NCI-H2081 (cell line): ENCODE results near the gene CATSPERD.

Experiments used
- DNase-seq, 2 experiments: peaks; one replicate each; lab custom pipeline; 2025; lab: John Stamatoyannopoulos, UW

CATSPERD gene

GRCh38 chr19:5719961-5720790 is at the start of gene CATSPERD, which contains the start of gene LONP1:
CATSPERD (plus strand) TSS chr19:5720637; CDS start chr19:5720738, 101 bp downstream.
LONP1 (minus strand) TSS chr19:5720146; CDS start chr19:5720132, 14 bp downstream.
- peak; percentile 98 to 99 for DNase-seq

GRCh38 chr19:5671600-5671999 is 48.8 kb upstream of the CATSPERD start:
- DNase-seq, result no peak

GRCh38 chr19:5672708-5673459 is 47.6 kb upstream of the CATSPERD start:
- DNase-seq, result no peak

GRCh38 chr19:5673752-5674151 is 46.7 kb upstream of the CATSPERD start:
- no peak for DNase-seq

GRCh38 chr19:5674714-5675113 is 45.7 kb upstream of the CATSPERD start:
- DNase-seq, result no peak

- DNase-seq, result no peak
Observed at GRCh38 chr19:5676105-5676771, 44.2 kb upstream of the CATSPERD start.

GRCh38 chr19:5676772-5677105 is 43.7 kb upstream of the CATSPERD start:
- DNase-seq, result no peak

GRCh38 chr19:5677136-5677535 is 43.3 kb upstream of the CATSPERD start:
- no peak for DNase-seq

GRCh38 chr19:5677580-5677979 is 42.9 kb upstream of the CATSPERD start:
- DNase-seq, result no peak

GRCh38 chr19:5678071-5678718 is 42.2 kb upstream of the CATSPERD start:
- DNase-seq, result no peak

- DNase-seq, result no peak
Observed at GRCh38 chr19:5679289-5680083, 41.0 kb upstream of the CATSPERD start.

GRCh38 chr19:5680084-5680436 is 40.4 kb upstream of the CATSPERD start:
- peak in 1 of 2 experiments; percentile 25 for DNase-seq

GRCh38 chr19:5680437-5681368 is 39.7 kb upstream of the CATSPERD start, which contains the start of the genes HSD11B1L and MICOS13:
HSD11B1L (plus strand) TSS chr19:5681027; CDS start chr19:5684833, 3,806 bp downstream.
MICOS13 (minus strand) TSS chr19:5680516; CDS start chr19:5680486, 30 bp downstream.
- DNase-seq, result peak; percentile 96 to 99

GRCh38 chr19:5681391-5682106 is 38.9 kb upstream of the CATSPERD start:
- no peak for DNase-seq

- no peak for DNase-seq
Observed at GRCh38 chr19:5682107-5682482, 38.3 kb upstream of the CATSPERD start.

- DNase-seq, result no peak
Observed at GRCh38 chr19:5683177-5683886, 37.1 kb upstream of the CATSPERD start.

GRCh38 chr19:5684694-5685430 is 35.6 kb upstream of the CATSPERD start:
- DNase-seq, result no peak

- no peak for DNase-seq
Observed at GRCh38 chr19:5686326-5686646, 34.2 kb upstream of the CATSPERD start.
